H1 (cell line): Measurements from ENCODE around the gene MYL11. TPM values are rescaled to one million over a fixed set of nuclear protein-coding genes. Genes with fewer than 3 reads are reported as not detected.
A peak's percentile ranks its signal among the peaks of the same experiment; 100 is the strongest.

Experiments
- CTCF ChIA-PET: fragments of 300-600 bp; sonication (Branson Sonifier 250); formaldehyde crosslinking; loops from one replicate; lab custom pipeline; 2021; ENCODE audit not compliant: partially characterized antibody; lab: Charles Lee
- POLR2A ChIA-PET: fragments of 300-600 bp; sonication (Branson Sonifier 250); formaldehyde crosslinking; loops from one replicate; lab custom pipeline; 2021; ENCODE audit warnings: inconsistent platforms; ENCODE audit not compliant: partially characterized antibody; lab: Charles Lee
- DNase-seq, 2 experiments: peaks; one replicate each; pipeline versions ENCODE4 v3.0.0 to v3.0.0-alpha.2; 2010 to 2022; ENCODE audit warnings: low spot score in 2 of 2, low read depth in 1 of 2, mixed read lengths in 1 of 2
- FAIRE-seq: peaks from 2 replicates; lab custom pipeline; 2011; peaks lifted over from hg19 to GRCh38; lab: Jason Lieb, UNC
- H2AFZ ChIP-seq: 2 replicates; pipeline ENCODE4 v1.8.1; 2012; ENCODE audit warnings: low read length, inconsistent platforms
- H2AK5ac ChIP-seq: 2 replicates; pipeline ENCODE4 v1.6.1; 2013; ENCODE audit warnings: low read depth, low read length
- H2BK120ac ChIP-seq: replicated peaks from 2 replicates; pipeline ENCODE3; 2013; ENCODE audit warnings: low read depth, low read length, inconsistent platforms
- H2BK12ac ChIP-seq: 2 replicates; pipeline ENCODE4 v1.6.1; 2013; ENCODE audit warnings: low read depth, low read length
- H2BK15ac ChIP-seq: 2 replicates; pipeline ENCODE4 v1.6.1; 2013; ENCODE audit warnings: low read length
- H2BK20ac ChIP-seq: 2 replicates; pipeline ENCODE4 v1.6.1; 2013; ENCODE audit warnings: low read length
- H2BK5ac ChIP-seq: 2 replicates; pipeline ENCODE4 v1.6.1; 2013; ENCODE audit warnings: low read depth, low read length
- H3K14ac ChIP-seq: 2 replicates; pipeline ENCODE4 v1.6.1; 2013; ENCODE audit warnings: inconsistent platforms; ENCODE audit not compliant: insufficient read length
- H3K18ac ChIP-seq: 2 replicates; pipeline ENCODE4 v1.6.1; 2013; ENCODE audit warnings: low read length; ENCODE audit errors: extremely low read depth
- H3K23ac ChIP-seq: 2 replicates; pipeline ENCODE4 v1.6.1; 2013; ENCODE audit warnings: inconsistent platforms; ENCODE audit not compliant: insufficient read length
- H3K23me2 ChIP-seq: 2 replicates; pipeline ENCODE4 v1.6.1; 2013; ENCODE audit warnings: low read depth, low read length
- H3K27ac ChIP-seq: 2 replicates; pipeline ENCODE4 v1.6.1; 2011; ENCODE audit warnings: low read depth, low read length, inconsistent platforms
- H3K27me3 ChIP-seq, 4 experiments: replicated peaks in 1 of 4; 1 replicate in 1 of 4; 2 replicates in 3 of 4; pipeline versions ENCODE4 v1.6.1 to v1.8.1; 2011 to 2013; ENCODE audit warnings: low read length in 3 of 4, mild to moderate bottlenecking in 3 of 4, inconsistent platforms in 2 of 4, mixed read lengths in 2 of 4, moderate library complexity in 1 of 4; ENCODE audit not compliant: control insufficient read depth in 3 of 4, insufficient read depth in 3 of 4; ENCODE audit errors: extremely low read depth in 1 of 4
- H3K36me3 ChIP-seq, 4 experiments: 2 replicates each; pipeline versions ENCODE4 v1.6.1 to v1.8.1; 2011 to 2013; ENCODE audit warnings: mild to moderate bottlenecking in 4 of 4, low read length in 3 of 4, moderate library complexity in 2 of 4, control low read depth in 1 of 4, inconsistent platforms in 1 of 4; ENCODE audit not compliant: insufficient read depth in 4 of 4, control insufficient read depth in 2 of 4
- H3K4ac ChIP-seq: replicated peaks from 2 replicates; pipeline ENCODE3; 2013; ENCODE audit warnings: low read length, low read depth, mixed read lengths, inconsistent platforms; ENCODE audit not compliant: insufficient read length
- H3K4me1 ChIP-seq, 4 experiments: replicated peaks in 1 of 4; 1 replicate in 1 of 4; 2 replicates in 3 of 4; pipeline versions ENCODE4 v1.6.1 to v1.8.1; 2011 to 2013; ENCODE audit warnings: low read length in 3 of 4, inconsistent platforms in 2 of 4, mixed read lengths in 1 of 4; ENCODE audit not compliant: insufficient read depth in 4 of 4, control insufficient read depth in 3 of 4
- H3K4me2 ChIP-seq, 2 experiments: 2 replicates each; pipeline versions ENCODE4 v1.6.1 to v1.8.1; 2011 to 2013; ENCODE audit warnings: low read depth in 2 of 2, low read length in 2 of 2, control low read depth in 1 of 2, inconsistent platforms in 1 of 2, mild to moderate bottlenecking in 1 of 2; ENCODE audit not compliant: insufficient read depth in 1 of 2
- H3K4me3 ChIP-seq, 4 experiments: fragments of 200-600, 300-600 bp in 1 of 4; sonication (generic), shearing (Covaris generic), sonication (Bioruptor Twin) in 1 of 4; 2 replicates each; pipeline versions ENCODE4 v1.5.1 to v1.8.1; 2011 to 2016; ENCODE audit warnings: low read length in 4 of 4, low read depth in 3 of 4, control low read depth in 2 of 4, inconsistent platforms in 2 of 4, mild to moderate bottlenecking in 2 of 4, mixed read lengths in 1 of 4, moderate library complexity in 1 of 4; ENCODE audit not compliant: insufficient read depth in 2 of 4; ENCODE audit errors: extremely low read depth in 1 of 4
- H3K56ac ChIP-seq: replicated peaks from 2 replicates; pipeline ENCODE3; 2013; ENCODE audit warnings: low read depth, mild to moderate bottlenecking, mixed read lengths, low read length, inconsistent platforms; ENCODE audit not compliant: insufficient read length
- H3K79me1 ChIP-seq: 2 replicates; pipeline ENCODE4 v1.6.1; 2013; ENCODE audit warnings: low read depth, low read length, control low read depth
- H3K79me2 ChIP-seq, 2 experiments: 2 replicates each; pipeline versions ENCODE4 v1.6.1 to v1.8.1; 2012 to 2013; ENCODE audit warnings: low read length in 2 of 2, mild to moderate bottlenecking in 2 of 2, inconsistent platforms in 1 of 2; ENCODE audit not compliant: insufficient read depth in 2 of 2, control insufficient read depth in 1 of 2
- H3K9ac ChIP-seq, 4 experiments: replicated peaks in 1 of 4; 1 replicate in 1 of 4; 2 replicates in 3 of 4; pipeline versions ENCODE4 v1.6.1 to v1.8.1; 2011 to 2013; ENCODE audit warnings: low read depth in 3 of 4, low read length in 3 of 4, control low read depth in 2 of 4, mild to moderate bottlenecking in 2 of 4, moderate library complexity in 2 of 4, inconsistent platforms in 1 of 4; ENCODE audit errors: extremely low read depth in 1 of 4
- H3K9me3 ChIP-seq, 2 experiments: 2 replicates each; pipeline versions ENCODE4 v1.6.1 to v1.8.1; 2012 to 2013; ENCODE audit warnings: mild to moderate bottlenecking in 2 of 2, moderate library complexity in 2 of 2, control low read depth in 1 of 2, inconsistent platforms in 1 of 2, low read depth in 1 of 2, low read length in 1 of 2, mixed read lengths in 1 of 2; ENCODE audit not compliant: insufficient read depth in 2 of 2
- H4K20me1 ChIP-seq, 2 experiments: replicated peaks in 1 of 2; 2 replicates each; pipeline versions ENCODE3 to v1.8.1; 2011 to 2013; ENCODE audit warnings: inconsistent platforms in 2 of 2, low read length in 2 of 2, mild to moderate bottlenecking in 1 of 2; ENCODE audit not compliant: insufficient read depth in 2 of 2, control insufficient read depth in 1 of 2
- H4K5ac ChIP-seq: 2 replicates; pipeline ENCODE4 v1.6.1; 2013; ENCODE audit warnings: low read length, low read depth, mixed read lengths, inconsistent platforms; ENCODE audit not compliant: insufficient read length
- H4K8ac ChIP-seq: 2 replicates; pipeline ENCODE4 v1.8.0; 2013; ENCODE audit warnings: mild to moderate bottlenecking, moderate library complexity, low read length, inconsistent platforms; ENCODE audit not compliant: insufficient read depth; ENCODE audit errors: extremely low read depth
- H4K91ac ChIP-seq: replicated peaks from 2 replicates; pipeline ENCODE3; 2013; ENCODE audit warnings: low read length, mixed read lengths, inconsistent platforms; ENCODE audit not compliant: insufficient read length
- BACH1 ChIP-seq: IDR thresholded peaks from 2 replicates; pipeline ENCODE4 v1.6.1; 2012; ENCODE audit warnings: low read length, improper control_type of control experiment
- BCL11A ChIP-seq, 2 experiments: IDR thresholded peaks; one replicate each; pipeline ENCODE4 v1.6.1; 2011; ENCODE audit warnings: low read depth in 2 of 2, low read length in 2 of 2, mild to moderate bottlenecking in 2 of 2
- CEBPB ChIP-seq: IDR thresholded peaks from 2 replicates; pipeline ENCODE4 v1.6.1; 2012; ENCODE audit warnings: low read depth, low read length
- JUN ChIP-seq: IDR thresholded peaks from 2 replicates; pipeline ENCODE4 v1.6.1; 2011; ENCODE audit warnings: low read depth, mild to moderate bottlenecking, improper control_type of control experiment, low read length
- PHF8 ChIP-seq: fragments of 200-600 bp; sonication (generic); conservative IDR thresholded peaks from 2 replicates; pipeline ENCODE4 v1.7.1; 2012; ENCODE audit warnings: low read depth, mild to moderate bottlenecking, inconsistent platforms, low read length, moderate library complexity
- POU5F1 ChIP-seq: IDR thresholded peaks from 2 replicates; pipeline ENCODE4 v1.6.1; 2011; ENCODE audit warnings: low read depth, mild to moderate bottlenecking, low read length, moderate library complexity
- RAD21 ChIP-seq, 2 experiments: IDR thresholded peaks in 1 of 2; conservative IDR thresholded peaks in 1 of 2; 2 replicates each; pipeline ENCODE4 v1.6.1; 2011; ENCODE audit warnings: low read depth in 2 of 2, low read length in 2 of 2, improper control_type of control experiment in 1 of 2, inconsistent platforms in 1 of 2, mild to moderate bottlenecking in 1 of 2, moderate library complexity in 1 of 2
- RXRA ChIP-seq: IDR thresholded peaks from 2 replicates; pipeline ENCODE4 v1.6.1; 2011; ENCODE audit warnings: low read depth, mild to moderate bottlenecking, low read length, moderate library complexity; ENCODE audit not compliant: insufficient read depth
- WGBS, 2 experiments: shearing (Covaris generic) in 1 of 2; methylation state at CpG; one replicate each; pipeline versions ENCODE4 v1.1.6 to v1.1.7; 2013 to 2015; ENCODE audit warnings: low lambda C conversion rate in 2 of 2, mixed read lengths in 2 of 2, inconsistent platforms in 1 of 2, low coverage in 1 of 2, missing lambda C conversion rate in 1 of 2; ENCODE audit not compliant: insufficient replicate concordance in 2 of 2, insufficient coverage in 1 of 2, insufficient read length in 1 of 2; ENCODE audit errors: extremely low coverage in 1 of 2, missing lambda C conversion rate in 1 of 2; 5-methylcytosine and 5-hydroxymethylcytosine counted together
- polyA plus RNA-seq, 7 experiments: library from polyadenylated mRNA; depleted of rRNA in 3 of 7; stranded (reverse) in 5 of 7; unstranded in 2 of 7; fragments of >200 nt in 5 of 7; fragments of 200-250 nt in 2 of 7; gene quantifications; 1 replicate in 5 of 7; 2 replicates in 1 of 7; 4 replicates in 1 of 7; pipeline versions ENCODE4 v1.2.1 to v1.2.3, GENCODE V29; 2011 to 2013; ENCODE audit warnings: missing spikeins in 2 of 7, mixed read lengths in 2 of 7
- total RNA-seq: library from RNA; stranded (reverse); fragmentation: NEBNext Ultra II Directional; extraction: Animal tissue kit (Norgen Biotek cat#: 25700); gene quantifications from 2 replicates; pipeline ENCODE4 v1.2.1, GENCODE V29; 2021
- TF ChIP-seq, protein P1 (sequence below): IDR thresholded peaks from 2 replicates; pipeline ENCODE4 v1.6.1; 2012; ENCODE audit warnings: inconsistent platforms
- TF ChIP-seq, protein P2 (sequence below): IDR thresholded peaks from 2 replicates; pipeline ENCODE4 v1.6.1; 2012; ENCODE audit warnings: low read length, inconsistent platforms

MYL11 gene
- total and polyA plus RNA-seq, 2 of the 8 experiments (the other 6 are each of a cell fraction or from before 2014, with no cell fraction given) = 1.2 to 1.4 TPM

DNA sequence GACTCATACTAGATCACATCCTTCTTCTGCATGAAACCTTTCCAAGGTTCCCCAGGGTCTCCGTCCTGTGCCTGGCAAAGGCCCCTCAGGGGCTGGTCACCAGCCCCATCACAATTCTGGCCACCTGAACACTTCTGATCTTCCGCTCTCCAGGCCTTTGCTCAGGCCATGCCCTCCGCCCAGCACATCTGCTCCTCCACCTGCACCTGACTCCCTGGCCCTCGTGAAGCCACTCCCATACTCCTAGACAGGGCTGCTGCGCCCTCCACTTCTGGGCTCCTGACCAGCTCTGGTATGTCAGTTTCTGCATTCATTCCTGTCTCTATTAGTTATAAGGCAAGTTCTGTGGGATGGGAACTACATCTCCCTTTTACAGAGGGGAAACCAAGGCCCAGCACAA is 1.9 kb upstream of the MYL11 start:
- Histone ChIP-seq H2AFZ (no peak overlapping the region), H3K4me2 (no peak overlapping the region), H4K8ac (peak overlapping the region; percentile 79; the same call in 1 of the 2 replicates), H3K14ac (no peak overlapping the region), H4K20me1 (peaks cover 0 to 11% of the 10 kb centered on the region in 2 experiments), H3K9ac (no peak overlapping the region; a peak in 2 of 7 replicates), H3K79me1 (peaks cover 8% of the 10 kb centered on the region), H3K18ac (no peak overlapping the region), H3K27me3 (no peaks in the 10 kb centered on the region), H2BK15ac (0 out of 2 replicates have a peak overlapping the region, but pooled peaks have one; percentile 61), H3K23ac (no peak overlapping the region), H3K4me1 (peaks cover 0 to 20% (median 17%) of the 10 kb centered on the region in 4 experiments; a peak in 6 of 7 replicates), H2AK5ac (no peak overlapping the region), H2BK20ac (no peak overlapping the region), H2BK5ac (no peak overlapping the region), H3K56ac (no peak overlapping the region), H3K27ac (no peak overlapping the region), H4K91ac (no peak overlapping the region), H3K9me3 (no peaks in the 10 kb centered on the region), H3K79me2 (peaks cover 0 to 16% of the 10 kb centered on the region in 2 experiments; a peak in 1 of 4 replicates), H3K4ac (no peak overlapping the region), H4K5ac (no peak overlapping the region), H3K4me3 (no peak overlapping the region), H3K36me3 (no peaks in the 10 kb centered on the region), H2BK120ac (no peak overlapping the region), H2BK12ac (no peak overlapping the region), H3K23me2 (peaks cover 13% of the 10 kb centered on the region)
- ChIA-PET POLR2A (interaction anchor here (6.9 kb wide), 1 partner anchor 15 kb away, joined by 79 read pairs; the partner anchor contains the start of gene CD2BP2), CTCF (interaction anchor here (0.7 to 2.3 kb wide), 4 partner anchors 18 to 37 kb away, joined by 3 to 12 read pairs (median 6); partner anchors contain the start of genes CD2BP2 and ZNF48)
- WGBS, 2 experiments = 84% methylated on average over 5 of the region's 5 CpGs; no CpG with 5 or more reads in 1 of the 2 experiments
- DNase-seq (no peak), FAIRE-seq (no peak)
- no peak for TF ChIP-seq BCL11A (IDR thresholded peaks at IDR 0.05; ENCODE audit: low read depth in 2 of 2, low read length in 2 of 2)
- no peak for TF ChIP-seq CEBPB
- TF ChIP-seq, protein P1, sequence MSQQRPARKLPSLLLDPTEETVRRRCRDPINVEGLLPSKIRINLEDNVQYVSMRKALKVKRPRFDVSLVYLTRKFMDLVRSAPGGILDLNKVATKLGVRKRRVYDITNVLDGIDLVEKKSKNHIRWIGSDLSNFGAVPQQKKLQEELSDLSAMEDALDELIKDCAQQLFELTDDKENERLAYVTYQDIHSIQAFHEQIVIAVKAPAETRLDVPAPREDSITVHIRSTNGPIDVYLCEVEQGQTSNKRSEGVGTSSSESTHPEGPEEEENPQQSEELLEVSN = no peak
- TF ChIP-seq, protein P2, sequence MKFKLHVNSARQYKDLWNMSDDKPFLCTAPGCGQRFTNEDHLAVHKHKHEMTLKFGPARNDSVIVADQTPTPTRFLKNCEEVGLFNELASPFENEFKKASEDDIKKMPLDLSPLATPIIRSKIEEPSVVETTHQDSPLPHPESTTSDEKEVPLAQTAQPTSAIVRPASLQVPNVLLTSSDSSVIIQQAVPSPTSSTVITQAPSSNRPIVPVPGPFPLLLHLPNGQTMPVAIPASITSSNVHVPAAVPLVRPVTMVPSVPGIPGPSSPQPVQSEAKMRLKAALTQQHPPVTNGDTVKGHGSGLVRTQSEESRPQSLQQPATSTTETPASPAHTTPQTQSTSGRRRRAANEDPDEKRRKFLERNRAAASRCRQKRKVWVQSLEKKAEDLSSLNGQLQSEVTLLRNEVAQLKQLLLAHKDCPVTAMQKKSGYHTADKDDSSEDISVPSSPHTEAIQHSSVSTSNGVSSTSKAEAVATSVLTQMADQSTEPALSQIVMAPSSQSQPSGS = no peak
- TF ChIP-seq JUN = no peak
- no peak for TF ChIP-seq POU5F1
- no peak for TF ChIP-seq RXRA
- TF ChIP-seq RAD21 (IDR thresholded peaks at IDR 0.05 in 1 of 2, conservative IDR thresholded peaks at IDR 0.05 in 1 of 2; ENCODE audit: low read depth in 2 of 2, low read length in 2 of 2) = no peak
- TF ChIP-seq BACH1 = no peak
- TF ChIP-seq PHF8 = no peak
